ENCODE measurements around the gene VRK1.

Gene VRK1

GRCh38 chr14:96790706-96791105 lies 6.5 kb upstream of the VRK1 start:
- DNase-seq (ENCODE audit: low read depth in 3 of 3, low spot score in 1 of 3): no peak

- no peak for DNase-seq (ENCODE audit: low read depth in 3 of 3, low spot score in 1 of 3)
Observed at GRCh38 chr14:96792003-96792402, 5.2 kb upstream of the VRK1 start.

GRCh38 chr14:96792591-96792990 lies 4.6 kb upstream of the VRK1 start:
- no peak for DNase-seq (ENCODE audit: low read depth in 3 of 3, low spot score in 1 of 3)

DNA sequence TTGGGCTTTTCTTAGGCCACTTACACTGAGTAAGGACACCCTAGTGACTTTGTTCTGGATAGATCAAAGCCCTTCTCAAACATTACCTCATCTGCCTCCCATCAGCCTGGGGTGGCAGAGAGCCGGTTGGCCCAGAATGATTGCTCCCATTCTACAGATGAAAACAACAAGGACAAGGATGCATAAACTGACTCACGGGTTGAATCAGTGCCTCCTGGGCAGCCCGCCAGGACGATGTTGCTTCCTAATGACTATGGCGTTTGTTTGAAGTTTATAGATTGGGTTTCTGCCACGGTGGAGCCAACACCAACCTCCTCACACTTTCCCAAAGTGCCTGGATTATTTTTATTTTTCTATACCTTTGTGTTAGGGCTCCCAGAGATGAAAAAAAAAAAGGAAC lies 3.6 kb upstream of the VRK1 start:
- no peak for DNase-seq (ENCODE audit: low read depth in 3 of 3, low spot score in 1 of 3)

DNA sequence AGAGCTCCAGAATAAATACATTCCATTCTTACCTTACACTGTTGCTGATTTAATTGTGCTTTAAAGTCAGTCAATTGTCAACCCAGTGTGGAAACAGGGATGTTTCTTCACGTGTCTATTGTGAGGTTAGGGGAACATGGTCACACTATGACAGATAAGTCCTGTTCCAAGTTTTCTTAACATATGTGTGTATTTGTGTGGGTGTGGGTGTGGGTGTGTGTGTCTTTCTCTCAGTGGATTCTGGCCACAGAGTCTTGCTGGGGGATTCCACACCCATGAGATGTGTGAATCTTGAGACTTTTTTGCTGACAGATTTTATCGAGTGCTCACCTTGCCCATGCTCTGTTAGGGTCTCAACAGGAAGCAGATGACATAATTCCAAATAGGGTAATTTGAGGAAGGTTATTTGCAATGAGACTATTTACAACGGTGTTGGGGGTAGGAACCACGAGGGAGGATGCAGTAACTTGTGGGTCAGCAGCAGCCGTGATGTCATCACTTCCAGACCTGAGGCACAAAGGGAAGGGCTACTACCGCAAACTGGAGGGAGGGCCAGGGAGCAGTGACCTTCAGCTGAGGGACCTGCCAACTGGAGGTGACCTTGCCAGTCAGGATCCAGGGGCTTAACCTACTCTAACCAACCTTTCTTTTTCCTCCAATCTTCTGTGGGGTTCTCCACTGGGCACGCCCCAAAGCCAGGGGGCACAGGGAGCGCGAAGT lies 1.9 kb upstream of the VRK1 start:
- DNase-seq (ENCODE audit: low read depth in 3 of 3, low spot score in 1 of 3): no peak

- peak in 1 of 3 donors; percentile 10 for DNase-seq (ENCODE audit: low read depth in 3 of 3, low spot score in 1 of 3)
Observed at GRCh38 chr14:96797582-96798349, 584 bp downstream of the VRK1 start.

GRCh38 chr14:96798956-96799355 lies 1.8 kb downstream of the VRK1 start:
- DNase-seq (ENCODE audit: low read depth in 3 of 3, low spot score in 1 of 3): no peak

GRCh38 chr14:96799489-96800054 lies 2.4 kb downstream of the VRK1 start:
- no peak for DNase-seq (ENCODE audit: low read depth in 3 of 3, low spot score in 1 of 3)

GRCh38 chr14:96801931-96802330 lies 4.7 kb downstream of the VRK1 start:
- no peak for DNase-seq (ENCODE audit: low read depth in 3 of 3, low spot score in 1 of 3)

DNA sequence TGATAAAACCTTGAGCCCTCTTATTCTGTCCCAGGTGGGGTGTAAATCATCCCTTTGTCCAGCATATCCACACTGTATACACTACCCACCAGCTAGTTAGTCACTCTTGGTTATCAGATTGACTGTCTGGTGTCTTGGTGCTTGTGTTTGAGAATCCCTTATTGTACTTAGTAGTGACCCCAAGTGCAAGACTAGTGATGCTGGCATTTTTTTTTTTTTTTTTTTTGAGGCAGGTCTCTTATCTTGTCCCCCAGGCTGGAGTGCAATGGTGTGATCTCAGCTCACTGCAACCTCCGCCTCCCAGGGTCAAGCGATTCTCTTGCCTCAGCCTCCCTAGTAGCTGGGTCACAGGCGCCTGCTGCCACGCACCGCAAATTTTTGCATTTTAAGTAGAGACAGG lies 5.8 kb downstream of the VRK1 start:
- no peak for DNase-seq (ENCODE audit: low read depth in 3 of 3, low spot score in 1 of 3)

DNA sequence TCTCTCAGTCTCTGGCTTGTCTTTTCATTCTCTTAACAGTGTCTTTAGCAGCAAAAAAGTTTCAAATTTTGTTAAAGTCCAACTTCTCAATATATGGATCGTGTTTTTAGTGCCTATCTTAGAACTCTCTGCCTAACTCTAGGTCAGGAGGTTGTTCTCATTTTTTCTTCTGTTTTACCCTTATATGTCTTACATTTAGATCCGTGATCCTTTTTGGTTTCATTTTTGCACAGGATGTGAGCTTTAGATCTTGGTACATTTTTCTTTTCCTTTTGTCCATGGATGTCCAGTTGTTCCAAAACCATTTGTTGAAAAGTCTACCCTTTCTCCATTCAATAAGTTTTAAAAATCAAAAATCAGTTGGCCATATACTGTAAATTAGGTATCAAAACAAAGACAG lies 6.8 kb downstream of the VRK1 start:
- no peak for DNase-seq (ENCODE audit: low read depth in 3 of 3, low spot score in 1 of 3)

DNA sequence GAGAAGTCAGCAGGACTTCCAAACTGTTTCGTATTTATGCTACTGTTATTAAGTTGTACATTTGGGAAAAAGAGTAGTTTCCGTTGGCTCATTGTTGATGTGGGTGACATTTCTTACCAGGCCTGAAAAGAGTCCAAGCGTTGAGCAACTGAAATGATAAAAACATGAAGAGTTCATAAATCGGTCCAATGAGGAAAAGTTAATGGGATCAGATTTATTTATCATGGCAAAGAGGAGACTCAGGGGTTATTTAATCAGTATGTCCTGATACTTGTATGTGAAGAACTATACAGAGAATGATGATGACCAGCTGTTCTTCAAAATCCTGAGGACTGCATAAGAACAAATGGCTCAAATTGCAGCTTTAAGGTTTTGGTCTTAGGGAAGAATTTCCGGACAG lies 7.7 kb downstream of the VRK1 start:
- no peak for DNase-seq (ENCODE audit: low read depth in 3 of 3, low spot score in 1 of 3)

- no peak for DNase-seq (ENCODE audit: low read depth in 3 of 3, low spot score in 1 of 3)
Observed at GRCh38 chr14:96805956-96806355, 8.8 kb downstream of the VRK1 start.

- no peak for DNase-seq (ENCODE audit: low read depth in 3 of 3, low spot score in 1 of 3)
Observed at GRCh38 chr14:96806836-96807235, 9.7 kb downstream of the VRK1 start.

DNA sequence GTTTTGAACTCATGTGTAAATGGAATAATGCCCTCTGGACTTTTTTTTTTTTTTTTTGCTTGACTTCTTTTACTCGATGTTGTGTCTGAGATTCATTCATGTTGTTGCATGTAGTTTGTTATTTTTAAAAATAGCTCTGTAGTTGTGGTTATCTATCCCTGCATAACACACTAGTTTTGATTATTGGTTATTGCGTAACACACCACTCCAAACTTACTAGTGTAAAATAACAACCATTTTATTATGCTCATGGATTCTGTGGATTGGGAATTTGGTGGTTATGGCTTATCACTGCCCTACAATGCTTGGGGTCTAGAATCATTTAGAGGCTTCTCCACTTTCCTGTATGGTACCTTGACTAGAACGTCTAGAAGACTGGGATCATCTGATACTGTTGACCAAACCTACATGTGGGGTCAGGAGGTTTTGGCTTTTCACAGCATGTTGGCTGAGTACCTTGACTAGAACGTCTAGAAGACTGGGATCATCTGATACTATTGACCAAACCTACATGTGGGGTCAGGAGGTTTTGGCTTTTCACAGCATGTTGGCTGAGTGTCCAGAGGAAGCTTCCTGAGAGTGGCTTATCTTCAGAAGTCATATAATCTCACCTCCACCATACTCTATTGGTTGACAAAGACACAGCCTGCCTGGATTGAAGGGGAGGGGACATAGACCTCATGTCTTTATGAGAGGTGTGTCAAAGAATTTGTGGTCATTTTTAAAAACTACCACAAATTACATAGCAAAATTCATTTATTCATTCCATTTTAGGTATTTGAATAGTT lies 11.6 kb downstream of the VRK1 start:
- DNase-seq (ENCODE audit: low read depth in 3 of 3, low spot score in 1 of 3): no peak

- DNase-seq (ENCODE audit: low read depth in 3 of 3, low spot score in 1 of 3): no peak
Observed at GRCh38 chr14:96811265-96811664, 14.1 kb downstream of the VRK1 start.

DNA sequence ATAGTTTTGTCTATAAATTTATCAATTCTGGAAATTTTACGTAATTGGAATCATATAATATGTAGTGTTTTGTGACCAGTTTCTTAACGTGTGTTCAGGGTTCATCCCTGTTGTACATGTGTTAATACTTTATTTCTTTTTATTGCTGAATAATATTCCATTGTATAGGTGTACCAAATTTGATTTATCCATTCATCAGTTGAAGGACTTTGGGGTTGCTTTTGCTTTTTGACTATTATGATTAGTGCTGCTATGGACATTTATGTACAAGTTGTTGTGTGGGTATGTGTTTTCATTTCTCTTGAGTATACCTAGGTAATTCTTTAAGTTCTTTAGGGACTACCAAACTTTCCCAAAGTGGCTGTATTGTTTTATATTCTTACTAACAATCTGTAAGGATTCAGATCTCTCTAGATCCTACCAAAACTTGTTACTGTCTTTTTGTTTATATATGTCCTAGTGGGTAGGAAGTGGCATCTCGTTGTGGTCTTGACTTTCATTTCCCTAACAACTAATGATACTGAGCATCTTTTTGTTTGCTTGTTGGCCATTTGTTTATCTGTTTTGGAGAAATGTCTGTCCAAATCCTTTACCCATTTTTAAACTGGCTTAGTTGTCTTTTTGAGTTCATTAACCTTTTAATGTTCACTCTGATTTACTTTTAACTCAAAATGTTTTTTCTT lies 14.9 kb downstream of the VRK1 start:
- DNase-seq (ENCODE audit: low read depth in 3 of 3, low spot score in 1 of 3): no peak

- DNase-seq (ENCODE audit: low read depth in 3 of 3, low spot score in 1 of 3): no peak
Observed at GRCh38 chr14:96816281-96816680, 19.1 kb downstream of the VRK1 start.

GRCh38 chr14:96817750-96818666 lies 20.8 kb downstream of the VRK1 start:
- DNase-seq (ENCODE audit: low read depth in 3 of 3, low spot score in 1 of 3): no peak

- no peak for DNase-seq (ENCODE audit: low read depth in 3 of 3, low spot score in 1 of 3)
Observed at GRCh38 chr14:96821501-96821900, 24.3 kb downstream of the VRK1 start.

Data from stimulated activated CD4-positive, alpha-beta T cell treated with anti-CD3 and anti-CD28 coated beads, TNF-alpha, amount 100 ng/mL, for 1 hour (primary cell).